Panc1 (cell line): Measurements from ENCODE around the gene NPLOC4.
A peak's percentile ranks its signal among the peaks of the same experiment; 100 is the strongest.

Source experiments
- CTCF ChIP-seq: fragments of 450-650 bp; IDR thresholded peaks from 2 replicates; pipeline ENCODE4 v1.5.1; 2017; ENCODE audit warnings: mild to moderate bottlenecking
- REST ChIP-seq, 2 experiments: IDR thresholded peaks; 2 replicates each; pipeline ENCODE4 v1.6.1; 2011 to 2012; ENCODE audit warnings: low read depth in 2 of 2, control low read depth in 1 of 2, low read length in 1 of 2, mild to moderate bottlenecking in 1 of 2, moderate library complexity in 1 of 2; ENCODE audit not compliant: insufficient read depth in 1 of 2
- TCF7L2 ChIP-seq: IDR thresholded peaks from 2 replicates; pipeline ENCODE4 v1.6.1; 2011; ENCODE audit warnings: mild to moderate bottlenecking, low read depth, low read length, inconsistent platforms

- peak; percentile 80 for TF ChIP-seq CTCF
- no peak; the same call in 1 of the 2 replicates for TF ChIP-seq TCF7L2
- no peak for TF ChIP-seq REST (IDR thresholded peaks at IDR 0.05; ENCODE audit: insufficient read depth in 1 of 2, low read depth in 2 of 2, low read length in 1 of 2)
These were observed 117.5 kb downstream of the NPLOC4 start for GRCh38 chr17:81519284-81520020.
